GM21381 (cell line): Measurements from ENCODE around the gene KRT7.

ENCODE experiments used
- ATAC-seq: cut with Tn5 transposase; IDR thresholded peaks from one replicate; pipeline ENCODE4 v1.9.1; 2021; ENCODE audit warnings: mild to moderate bottlenecking, moderate library complexity; ENCODE audit not compliant: unreplicated experiment

KRT7 gene

GRCh38 chr12:52232674-52233461, at the start of gene KRT7:
Gene KRT7 (plus strand): TSS chr12:52233243. CDS start chr12:52233297, 54 bp downstream.
- no peak for ATAC-seq

- no peak for ATAC-seq
Observed at GRCh38 chr12:52183544-52183910, 49.5 kb upstream of the KRT7 start.

- ATAC-seq: no peak
Observed at GRCh38 chr12:52183971-52184370, 49.1 kb upstream of the KRT7 start.

GRCh38 chr12:52184813-52185212, 48.2 kb upstream of the KRT7 start:
- ATAC-seq: no peak

GRCh38 chr12:52185400-52185967, 47.6 kb upstream of the KRT7 start:
- ATAC-seq: no peak

GRCh38 chr12:52186118-52186840, 46.8 kb upstream of the KRT7 start:
- ATAC-seq: no peak

GRCh38 chr12:52187206-52187605, 45.8 kb upstream of the KRT7 start:
- no peak for ATAC-seq

- ATAC-seq: no peak
Observed at GRCh38 chr12:52187640-52188039, 45.4 kb upstream of the KRT7 start.

GRCh38 chr12:52188658-52189057, 44.4 kb upstream of the KRT7 start:
- no peak for ATAC-seq

- ATAC-seq: no peak
Observed at GRCh38 chr12:52189376-52190174, 43.5 kb upstream of the KRT7 start.

- no peak for ATAC-seq
Observed at GRCh38 chr12:52190860-52191729, 41.9 kb upstream of the KRT7 start.

- no peak for ATAC-seq
Observed at GRCh38 chr12:52191841-52192791, 40.9 kb upstream of the KRT7 start, which contains the start of gene KRT80. Gene KRT80 (minus strand): TSS chr12:52192014. CDS start chr12:52191902, 112 bp downstream.

GRCh38 chr12:52193532-52193931, 39.5 kb upstream of the KRT7 start:
- no peak for ATAC-seq

GRCh38 chr12:52193991-52194390, 39.1 kb upstream of the KRT7 start:
- ATAC-seq: no peak

GRCh38 chr12:52195065-52195730, 37.8 kb upstream of the KRT7 start:
- no peak for ATAC-seq

GRCh38 chr12:52197371-52198231, 35.4 kb upstream of the KRT7 start:
- no peak for ATAC-seq

GRCh38 chr12:52198454-52199215, 34.4 kb upstream of the KRT7 start:
- no peak for ATAC-seq
